Lung (tissue), 12 donors: ENCODE data around the gene SMLR1. TPM values are rescaled to one million over a fixed set of nuclear protein-coding genes. Genes with fewer than 3 reads are reported as not detected.
A peak's percentile ranks its signal among the peaks of the same experiment; 100 is the strongest.

Experiments used
- ATAC-seq: fragments of 200-7000 bp; cut with Tn5 transposase; one replicate; pipeline ENCODE4 v1.9.1; 2020; ENCODE audit warnings: moderate number of reproducible peaks; ENCODE audit not compliant: insufficient read depth, low FRiP score
- DNase-seq, 3 donors: peaks; one replicate each; pipeline ENCODE4 v3.0.0-alpha.2; 2013 to 2017
- H3K27ac ChIP-seq, 2 donors: one replicate each; pipeline ENCODE4 v1.5.1; 2013; ENCODE audit warnings: mild to moderate bottlenecking in 2 of 2, moderate library complexity in 2 of 2, control low read depth in 1 of 2, inconsistent platforms in 1 of 2, low read depth in 1 of 2, low read length in 1 of 2
- H3K27me3 ChIP-seq, 3 donors: one replicate each; pipeline ENCODE4 v1.5.1; 2013; ENCODE audit warnings: low read length in 2 of 3; ENCODE audit not compliant: control insufficient read depth in 3 of 3, insufficient read depth in 3 of 3
- H3K36me3 ChIP-seq, 4 donors: one replicate each; pipeline ENCODE4 v1.5.1; 2013; ENCODE audit warnings: low read length in 4 of 4, mild to moderate bottlenecking in 1 of 4, moderate library complexity in 1 of 4; ENCODE audit not compliant: control insufficient read depth in 4 of 4, insufficient read depth in 4 of 4
- H3K4me1 ChIP-seq, 5 donors: one replicate each; pipeline ENCODE4 v1.5.1; 2013; ENCODE audit warnings: low read length in 5 of 5, mild to moderate bottlenecking in 2 of 5, moderate library complexity in 1 of 5; ENCODE audit not compliant: control insufficient read depth in 5 of 5, insufficient read depth in 5 of 5
- H3K4me3 ChIP-seq: one replicate; pipeline ENCODE4 v1.5.1; 2013; ENCODE audit warnings: mild to moderate bottlenecking, control low read depth, moderate library complexity
- H3K9ac ChIP-seq, 2 donors: one replicate each; pipeline ENCODE4 v1.5.1; 2013; ENCODE audit warnings: low read length in 2 of 2, control low read depth in 1 of 2; ENCODE audit not compliant: insufficient read depth in 1 of 2
- H3K9me3 ChIP-seq, 4 donors: one replicate each; pipeline ENCODE4 v1.5.1; 2013; ENCODE audit warnings: low read length in 3 of 4, mild to moderate bottlenecking in 1 of 4, moderate library complexity in 1 of 4; ENCODE audit not compliant: control insufficient read depth in 4 of 4, insufficient read depth in 3 of 4
- CTCF ChIP-seq: IDR thresholded peaks from 2 replicates; pipeline ENCODE4 v1.5.1; 2012; ENCODE audit warnings: mild to moderate bottlenecking; ENCODE audit errors: control extremely low read depth, extremely low read depth
- WGBS, 2 donors: extraction: QIAGEN DNeasy Blood & Tissue Kit; methylation state at CpG; one replicate each; pipeline ENCODE4 v1.1.7; 2013; 5-methylcytosine and 5-hydroxymethylcytosine counted together
- polyA plus RNA-seq, 2 donors: library from polyadenylated mRNA; stranded (reverse); fragments of 200-250 nt; gene quantifications; one replicate each; pipeline ENCODE4 v1.2.1, GENCODE V29; 2013
- total RNA-seq, 2 donors: library from RNA; depleted of rRNA in 1 of 2; stranded (reverse); fragments of >200 nt in 1 of 2; gene quantifications; one replicate each; pipeline ENCODE4 v1.2.1, GENCODE V29; 2014 to 2021
- donor health status: control.
- donor health status: control.
- donor health status: Bipolar disorder and iron deficiency.
- donor health status: healthy.
- donor health status: DM: yes; HTN: yes; CAD: no.

The SMLR1 gene
- total and polyA plus RNA-seq, 4 donors = not detected

GRCh38 chr6:130872250-130873095 lies 45.3 kb downstream of the SMLR1 start:
- Histone ChIP-seq H3K36me3 (peaks cover 0 to 21% (median 2%) of the 10 kb centered on the region in 4 donors), H3K4me1 (no peaks in the 10 kb centered on the region), H3K4me3 (no peak overlapping the region), H3K27ac (no peak overlapping the region), H3K27me3 (no peaks in the 10 kb centered on the region), H3K9me3 (no peaks in the 10 kb centered on the region), H3K9ac (no peak overlapping the region)
- WGBS, 2 donors = 72 to 74% methylated on average over 8 of the region's 8 CpGs
- peak; percentile 60 for TF ChIP-seq CTCF
- ATAC-seq (peak; percentile 66), DNase-seq (peak; percentile 52 to 70 (median 64))

- Histone ChIP-seq H3K36me3 (peaks cover 0 to 24% (median 2%) of the 10 kb centered on the region in 4 donors), H3K9ac (no peak overlapping the region), H3K4me1 (no peaks in the 10 kb centered on the region), H3K9me3 (no peaks in the 10 kb centered on the region), H3K27ac (no peak overlapping the region), H3K4me3 (no peak overlapping the region), H3K27me3 (no peaks in the 10 kb centered on the region)
- no peak for TF ChIP-seq CTCF
- DNase-seq (no peak), ATAC-seq (no peak)
- WGBS, 2 donors = 94% methylated on average over 5 of the region's 5 CpGs
These were observed 46.5 kb downstream of the SMLR1 start for GRCh38 chr6:130873746-130874145.

GRCh38 chr6:130879826-130880225 lies 52.6 kb downstream of the SMLR1 start:
- no peaks in the 10 kb centered on the region for H3K4me1 ChIP-seq
- H3K9ac ChIP-seq = no peak overlapping the region
- H3K27me3 ChIP-seq = no peaks in the 10 kb centered on the region
- peaks cover 0 to 37% (median 9%) of the 10 kb centered on the region in 4 donors for H3K36me3 ChIP-seq
- no peak overlapping the region for H3K27ac ChIP-seq
- ATAC-seq = no peak
- no peaks in the 10 kb centered on the region for H3K9me3 ChIP-seq
- 81 to 89% methylated on average over 6 of the region's 6 CpGs for WGBS, 2 donors
- no peak overlapping the region for H3K4me3 ChIP-seq
- peak in 1 of 3 donors; percentile 24 for DNase-seq
- TF ChIP-seq CTCF = no peak
